T-helper 1 cell treated with Interleukin-12 subunit alpha and Interleukin-12 subunit beta and Interleukin-4 antibody, amounts not matched to agents 30 μg/mL and 1 μg/mL, for 36 hours (primary cell): ENCODE measurements around the gene KRTAP24-1.

Experiments used
- H3K27ac Mint-ChIP-seq: one replicate; pipeline ENCODE4 v1.8.0; 2021; ENCODE audit warnings: mild to moderate bottlenecking, mixed read lengths
- H3K27me3 Mint-ChIP-seq: one replicate; pipeline ENCODE4 v1.8.0; 2021; ENCODE audit warnings: low read depth, mixed read lengths
- H3K36me3 Mint-ChIP-seq: one replicate; pipeline ENCODE4 v1.8.0; 2021; ENCODE audit warnings: low read depth, mixed read lengths
- H3K4me1 Mint-ChIP-seq: one replicate; pipeline ENCODE4 v1.8.0; 2021; ENCODE audit warnings: low read depth, mixed read lengths
- H3K4me3 Mint-ChIP-seq: one replicate; pipeline ENCODE4 v1.8.0; 2021; ENCODE audit warnings: mild to moderate bottlenecking, moderate library complexity, mixed read lengths
- H3K9me3 Mint-ChIP-seq: one replicate; pipeline ENCODE4 v1.8.0; 2021; ENCODE audit warnings: mixed read lengths

KRTAP24-1 gene

GRCh38 chr21:30255679-30256078, 27.1 kb downstream of the KRTAP24-1 start:
- Mint-ChIP-seq H3K27me3 (no peaks in the 10 kb centered on the region), H3K36me3 (no peaks in the 10 kb centered on the region), H3K4me3 (no peak overlapping the region), H3K27ac (no peak overlapping the region), H3K4me1 (no peaks in the 10 kb centered on the region), H3K9me3 (no peaks in the 10 kb centered on the region)

- Mint-ChIP-seq H3K9me3 (no peaks in the 10 kb centered on the region), H3K27me3 (no peaks in the 10 kb centered on the region), H3K4me1 (no peaks in the 10 kb centered on the region), H3K36me3 (no peaks in the 10 kb centered on the region), H3K27ac (no peak overlapping the region), H3K4me3 (no peak overlapping the region)
Measured at GRCh38 chr21:30251781-30252180, 31.0 kb downstream of the KRTAP24-1 start.

- no peak overlapping the region for H3K4me3 Mint-ChIP-seq
- H3K27me3 Mint-ChIP-seq: no peaks in the 10 kb centered on the region
- H3K4me1 Mint-ChIP-seq: no peaks in the 10 kb centered on the region
- H3K9me3 Mint-ChIP-seq: no peaks in the 10 kb centered on the region
- no peaks in the 10 kb centered on the region for H3K36me3 Mint-ChIP-seq
- no peak overlapping the region for H3K27ac Mint-ChIP-seq
Measured at GRCh38 chr21:30249936-30250335, 32.8 kb downstream of the KRTAP24-1 start.

- no peaks in the 10 kb centered on the region for H3K9me3 Mint-ChIP-seq
- H3K4me1 Mint-ChIP-seq: no peaks in the 10 kb centered on the region
- no peaks in the 10 kb centered on the region for H3K27me3 Mint-ChIP-seq
- H3K27ac Mint-ChIP-seq: no peak overlapping the region
- no peaks in the 10 kb centered on the region for H3K36me3 Mint-ChIP-seq
- H3K4me3 Mint-ChIP-seq: no peak overlapping the region
Measured at GRCh38 chr21:30248844-30249243, 33.9 kb downstream of the KRTAP24-1 start.

- Mint-ChIP-seq H3K27me3 (no peaks in the 10 kb centered on the region), H3K4me3 (no peak overlapping the region), H3K36me3 (no peaks in the 10 kb centered on the region), H3K27ac (no peak overlapping the region), H3K9me3 (no peaks in the 10 kb centered on the region), H3K4me1 (no peaks in the 10 kb centered on the region)
Measured at GRCh38 chr21:30245061-30245460, 37.7 kb downstream of the KRTAP24-1 start.

GRCh38 chr21:30243691-30244090, 39.1 kb downstream of the KRTAP24-1 start:
- H3K4me3 Mint-ChIP-seq: no peak overlapping the region
- no peaks in the 10 kb centered on the region for H3K4me1 Mint-ChIP-seq
- no peaks in the 10 kb centered on the region for H3K9me3 Mint-ChIP-seq
- no peak overlapping the region for H3K27ac Mint-ChIP-seq
- no peaks in the 10 kb centered on the region for H3K36me3 Mint-ChIP-seq
- H3K27me3 Mint-ChIP-seq: no peaks in the 10 kb centered on the region

GRCh38 chr21:30240661-30241060, 42.1 kb downstream of the KRTAP24-1 start:
- no peaks in the 10 kb centered on the region for H3K9me3 Mint-ChIP-seq
- H3K4me3 Mint-ChIP-seq: no peak overlapping the region
- H3K27me3 Mint-ChIP-seq: no peaks in the 10 kb centered on the region
- H3K4me1 Mint-ChIP-seq: no peaks in the 10 kb centered on the region
- no peak overlapping the region for H3K27ac Mint-ChIP-seq
- no peaks in the 10 kb centered on the region for H3K36me3 Mint-ChIP-seq

- Mint-ChIP-seq H3K4me3 (no peak overlapping the region), H3K9me3 (no peaks in the 10 kb centered on the region), H3K27ac (no peak overlapping the region), H3K36me3 (no peaks in the 10 kb centered on the region), H3K4me1 (no peaks in the 10 kb centered on the region), H3K27me3 (no peaks in the 10 kb centered on the region)
Measured at GRCh38 chr21:30238168-30238567, 44.6 kb downstream of the KRTAP24-1 start.

- H3K9me3 Mint-ChIP-seq: no peaks in the 10 kb centered on the region
- no peaks in the 10 kb centered on the region for H3K27me3 Mint-ChIP-seq
- no peak overlapping the region for H3K27ac Mint-ChIP-seq
- H3K4me3 Mint-ChIP-seq: no peak overlapping the region
- no peaks in the 10 kb centered on the region for H3K36me3 Mint-ChIP-seq
- H3K4me1 Mint-ChIP-seq: no peaks in the 10 kb centered on the region
Measured at GRCh38 chr21:30234643-30235042, 48.1 kb downstream of the KRTAP24-1 start.

- Mint-ChIP-seq H3K27ac (no peak overlapping the region), H3K4me3 (no peak overlapping the region), H3K36me3 (no peaks in the 10 kb centered on the region), H3K27me3 (no peaks in the 10 kb centered on the region), H3K9me3 (no peaks in the 10 kb centered on the region), H3K4me1 (no peaks in the 10 kb centered on the region)
Measured at GRCh38 chr21:30234050-30234449, 48.7 kb downstream of the KRTAP24-1 start.

- H3K4me1 Mint-ChIP-seq: no peaks in the 10 kb centered on the region
- no peaks in the 10 kb centered on the region for H3K9me3 Mint-ChIP-seq
- H3K36me3 Mint-ChIP-seq: no peaks in the 10 kb centered on the region
- H3K27ac Mint-ChIP-seq: no peak overlapping the region
- no peaks in the 10 kb centered on the region for H3K27me3 Mint-ChIP-seq
- no peak overlapping the region for H3K4me3 Mint-ChIP-seq
Measured at GRCh38 chr21:30233228-30234020, 49.3 kb downstream of the KRTAP24-1 start.

GRCh38 chr21:30232011-30232410, 50.7 kb downstream of the KRTAP24-1 start:
- Mint-ChIP-seq H3K27me3 (no peaks in the 10 kb centered on the region), H3K36me3 (no peaks in the 10 kb centered on the region), H3K4me3 (no peak overlapping the region), H3K27ac (no peak overlapping the region), H3K4me1 (no peaks in the 10 kb centered on the region), H3K9me3 (no peaks in the 10 kb centered on the region)
